ENCODE measurements around the gene NHLH2.

NHLH2 gene

GRCh38 chr1:115840605-115841460 lies at the start of gene NHLH2:
NHLH2 (minus strand) TSS chr1:115841126; CDS start chr1:115838372, 2,754 bp downstream.
- DNase-seq = no peak

DNA sequence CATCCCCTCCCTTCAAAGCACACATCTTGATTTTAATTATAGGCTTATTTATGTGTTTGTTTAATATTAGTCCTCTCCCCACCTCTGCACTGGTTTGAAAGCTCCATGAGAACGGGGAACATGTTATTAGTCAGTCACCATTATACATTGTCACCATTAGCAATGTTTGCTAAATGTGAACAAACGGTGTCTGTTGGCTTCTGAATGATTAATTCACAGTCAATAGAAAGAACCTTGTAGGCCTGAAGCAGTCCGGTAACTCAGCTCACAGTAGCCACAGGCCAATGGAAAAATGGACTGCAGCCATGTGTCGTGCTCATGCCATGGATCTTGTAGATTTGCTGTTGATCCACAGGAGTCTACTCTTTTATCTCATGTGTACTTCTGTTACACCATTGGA lies 49.7 kb upstream of the NHLH2 start:
- no peak for DNase-seq

- no peak for DNase-seq
Measured at GRCh38 chr1:115888976-115889375, 48.0 kb upstream of the NHLH2 start.

- DNase-seq = no peak
Measured at GRCh38 chr1:115882913-115883902, 42.3 kb upstream of the NHLH2 start.

DNA sequence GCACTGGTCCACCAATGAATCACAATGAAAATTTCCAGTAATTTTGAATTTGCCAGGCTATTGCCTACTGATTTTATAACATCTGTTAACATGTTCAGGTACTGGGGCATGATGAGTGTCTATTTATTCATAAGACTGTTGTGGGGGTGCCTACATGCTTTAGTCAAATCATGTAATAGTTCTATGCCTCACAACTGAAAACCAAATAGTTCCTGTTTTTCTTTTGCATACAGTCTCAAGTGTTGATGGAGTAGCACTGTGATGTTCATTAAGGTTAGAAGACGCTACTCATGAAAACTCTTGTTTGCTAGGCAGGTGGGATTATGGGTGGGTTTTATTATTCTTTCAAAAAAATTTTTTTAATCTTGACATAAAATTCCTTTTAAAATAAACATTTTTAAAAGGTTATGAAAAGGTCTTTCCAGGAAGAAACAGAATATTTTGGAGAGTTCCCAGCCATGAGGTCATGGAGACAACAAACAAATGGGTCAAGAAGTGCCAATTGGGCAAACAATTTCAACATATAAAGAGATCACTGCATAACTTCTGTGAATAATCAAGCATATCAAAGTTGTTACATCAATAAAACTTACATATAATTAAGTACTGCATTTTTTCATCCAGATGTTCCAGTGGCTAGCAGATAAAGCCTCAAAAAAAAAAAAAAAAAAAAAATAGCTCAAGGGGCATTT lies 40.2 kb upstream of the NHLH2 start:
- no peak for DNase-seq

- no peak for DNase-seq
Measured at GRCh38 chr1:115879977-115880376, 39.1 kb upstream of the NHLH2 start.

DNA sequence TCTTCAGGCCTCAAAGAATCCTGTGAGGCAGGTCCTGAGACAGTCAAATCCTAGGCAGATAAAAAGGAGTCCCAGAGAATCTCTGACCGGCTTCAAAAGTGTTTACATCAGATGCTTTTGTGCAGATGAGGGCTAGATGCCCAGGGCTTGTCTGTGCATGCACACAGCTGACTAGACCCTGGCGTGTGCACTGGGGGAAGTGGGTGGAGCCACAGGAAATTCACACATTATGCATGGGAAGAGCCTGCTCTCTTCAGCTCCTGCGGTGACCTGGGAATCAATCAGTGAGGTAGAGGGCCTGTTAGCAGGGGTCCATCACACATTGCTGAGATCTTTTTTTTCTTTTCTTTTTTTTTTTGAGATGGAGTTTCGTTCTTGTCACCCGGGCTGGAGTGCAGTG lies 36.6 kb upstream of the NHLH2 start:
- no peak for DNase-seq

GRCh38 chr1:115874904-115875303 lies 34.0 kb upstream of the NHLH2 start:
- no peak for DNase-seq

- DNase-seq = no peak
Measured at GRCh38 chr1:115874497-115874896, 33.6 kb upstream of the NHLH2 start.

DNA sequence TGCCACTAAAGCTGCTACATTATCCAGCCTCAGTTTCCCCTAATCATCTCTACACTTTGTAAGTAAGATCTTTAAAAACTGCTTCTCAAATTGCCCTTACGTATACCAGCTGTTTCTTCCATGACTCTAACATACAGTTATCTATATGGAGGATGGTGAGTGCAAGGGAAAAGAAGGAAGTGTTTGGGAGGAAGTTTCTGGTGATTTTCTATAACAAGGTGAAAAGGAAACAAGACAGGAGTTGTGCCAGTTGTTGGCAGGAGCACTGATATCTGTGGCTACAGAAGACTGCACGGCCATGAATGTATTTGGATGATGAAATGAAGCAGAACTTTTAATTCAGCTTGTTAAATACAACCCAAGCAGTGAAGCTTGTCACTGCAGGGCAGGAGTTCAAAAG lies 32.3 kb upstream of the NHLH2 start:
- no peak for DNase-seq

DNA sequence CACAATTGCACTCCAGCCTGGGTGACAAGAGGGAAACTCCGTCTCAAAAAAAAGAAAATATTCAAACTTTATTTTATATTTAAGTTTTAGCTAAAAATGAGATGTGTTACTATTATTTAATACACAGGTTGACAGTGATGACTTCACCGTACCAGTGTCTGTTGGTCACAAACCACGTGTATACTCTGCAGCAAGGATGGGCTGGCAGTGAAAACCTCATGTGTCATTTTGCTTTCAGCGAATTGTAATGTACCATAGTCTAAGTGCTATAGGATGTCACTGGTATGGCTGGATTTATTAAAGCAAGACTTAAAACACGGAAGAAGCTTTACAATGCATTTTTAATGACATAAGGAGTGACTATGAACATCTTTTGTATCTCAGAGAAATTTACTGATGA lies 28.1 kb upstream of the NHLH2 start:
- DNase-seq = no peak

GRCh38 chr1:115867216-115867615 lies 26.3 kb upstream of the NHLH2 start:
- no peak for DNase-seq

DNA sequence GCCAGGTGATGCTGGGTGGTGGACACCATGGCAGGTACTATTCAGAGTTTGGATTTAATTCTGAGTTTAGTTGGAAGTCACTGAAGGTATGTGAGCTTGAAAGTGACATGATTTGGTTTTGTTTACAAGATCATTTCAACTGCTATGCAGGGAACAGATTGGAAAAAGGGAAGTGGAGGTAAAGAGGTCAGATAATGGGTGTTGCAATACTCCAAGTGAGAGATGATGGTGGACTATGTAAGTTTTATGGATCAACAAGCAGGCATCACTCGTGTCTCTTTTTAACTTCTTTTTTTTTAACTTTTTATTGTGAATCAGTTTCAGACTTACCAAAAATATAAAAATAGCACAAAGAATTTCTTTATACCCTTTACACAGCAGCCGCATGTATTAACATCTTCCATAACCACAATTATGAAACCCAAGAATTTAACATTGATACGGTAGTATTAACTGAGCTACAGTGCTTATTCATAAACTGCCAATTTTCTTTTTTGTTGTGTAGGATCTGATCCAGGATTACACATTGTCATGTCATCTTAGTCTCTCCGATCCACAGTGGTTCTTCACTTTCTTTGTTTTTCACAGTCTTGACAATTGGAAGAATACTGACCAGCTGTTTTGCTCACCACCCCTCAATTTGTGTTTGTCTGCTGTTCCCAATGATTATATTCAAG lies 24.9 kb upstream of the NHLH2 start:
- DNase-seq = no peak

GRCh38 chr1:115862403-115862802 lies 21.5 kb upstream of the NHLH2 start:
- no peak for DNase-seq

- DNase-seq = no peak
Measured at GRCh38 chr1:115854005-115854404, 13.1 kb upstream of the NHLH2 start.

DNA sequence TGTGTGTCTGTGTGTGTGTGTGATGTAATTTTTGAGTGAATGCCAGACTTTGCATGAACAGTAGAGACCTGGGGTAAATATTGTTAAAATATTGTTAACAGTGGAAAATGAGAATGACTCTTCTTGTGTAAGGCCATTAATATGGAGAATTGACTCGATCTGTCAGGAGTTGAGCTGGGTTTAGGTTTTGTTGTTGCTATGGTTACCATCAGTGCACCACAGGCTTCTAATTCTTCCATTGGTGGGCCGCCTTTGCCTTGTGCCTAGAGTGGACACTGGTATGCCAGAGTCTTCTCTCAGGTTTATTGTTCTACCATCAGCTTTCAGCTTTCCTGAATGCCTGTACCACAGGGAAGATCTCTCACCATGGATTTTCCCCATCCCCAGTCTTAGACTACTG lies 10.0 kb upstream of the NHLH2 start:
- no peak for DNase-seq

DNA sequence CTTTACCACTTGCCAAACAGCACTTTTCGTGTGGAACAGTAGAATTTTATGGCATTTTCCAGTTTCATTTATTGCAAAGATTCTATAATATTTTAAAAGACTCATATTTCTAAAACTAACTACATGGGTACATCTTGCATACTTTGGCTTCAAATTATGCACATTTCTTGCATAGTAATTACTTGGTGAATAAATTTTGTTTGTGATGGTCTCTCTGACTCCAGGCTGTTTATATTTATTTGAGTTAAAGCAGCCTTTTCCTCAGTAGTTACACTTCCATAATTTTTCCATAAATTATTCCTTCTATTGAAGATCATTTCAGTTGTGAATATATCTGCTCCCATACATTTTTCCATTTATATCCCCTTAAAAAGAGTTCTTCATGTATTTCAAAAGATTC lies 6.9 kb upstream of the NHLH2 start:
- no peak for DNase-seq

DNA sequence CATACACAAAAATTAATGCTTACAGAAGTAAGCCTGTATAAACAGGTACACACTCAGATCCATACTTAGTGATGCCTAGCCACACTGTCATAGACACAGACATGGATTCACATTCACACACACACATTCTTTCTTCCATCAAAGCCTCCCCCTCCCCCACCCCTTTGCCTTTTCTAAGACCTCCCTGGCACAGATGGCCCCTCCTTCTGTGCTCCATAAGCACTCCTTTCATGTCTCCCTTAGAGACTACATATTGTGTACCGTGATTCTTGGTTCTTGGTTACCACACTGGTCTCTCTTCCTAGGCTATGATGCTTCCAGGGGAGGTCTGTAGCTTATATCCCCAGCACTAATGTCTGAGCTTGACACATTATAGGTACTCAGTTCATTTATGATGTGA lies 2.0 kb upstream of the NHLH2 start:
- no peak for DNase-seq

GRCh38 chr1:115839679-115840237 lies 1.2 kb downstream of the NHLH2 start:
- DNase-seq = no peak

DNA sequence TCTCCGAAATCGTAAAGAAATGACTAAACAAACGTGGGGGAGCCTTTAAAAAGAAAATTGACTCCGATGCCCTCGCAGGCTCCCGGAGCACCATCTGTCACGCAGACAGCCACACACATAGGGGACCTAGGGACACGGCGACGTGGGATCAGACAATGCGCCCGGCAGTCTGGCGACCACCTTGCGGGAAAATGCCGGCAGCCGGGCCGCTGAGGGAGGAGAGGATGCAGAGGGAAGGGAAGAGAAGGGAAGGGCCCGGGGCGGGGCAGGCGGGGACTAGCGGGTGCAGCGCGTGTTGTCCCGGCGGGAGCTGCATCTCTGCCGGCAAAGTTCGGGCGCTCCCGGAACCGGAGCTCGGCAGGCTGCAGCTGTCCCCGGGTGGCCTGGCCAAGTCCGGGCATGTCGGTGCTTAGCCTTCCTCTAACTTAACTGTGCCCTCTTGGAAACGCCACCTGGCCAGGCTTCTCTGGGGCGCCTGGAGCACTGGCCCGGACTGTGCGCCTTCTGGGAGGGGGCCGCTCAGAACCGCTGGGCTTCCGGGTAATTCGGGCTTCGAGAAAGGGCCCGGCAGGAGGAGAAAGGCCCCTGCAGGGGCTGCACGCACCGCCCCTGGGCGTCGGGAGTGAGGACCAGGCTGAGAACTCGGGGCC lies 1.8 kb downstream of the NHLH2 start:
- DNase-seq = no peak

GRCh38 chr1:115838431-115839028 lies 2.4 kb downstream of the NHLH2 start:
- DNase-seq = no peak
